Measurements from ENCODE around the gene DKK2. TPM values are rescaled to one million over a fixed set of nuclear protein-coding genes. Genes with fewer than 3 reads are reported as not detected.
A peak's percentile ranks its signal among the peaks of the same experiment; 100 is the strongest.

Gene DKK2
- total RNA-seq, 1 experiment from 2014 or later, result 4.4 TPM

- peak; percentile 52 for DNase-seq (ENCODE audit: low read depth, low spot score)
These were observed 1.8 kb downstream of the DKK2 start for GRCh38 chr4:107034091-107034995.

GRCh38 chr4:107027379-107027778 is 8.7 kb downstream of the DKK2 start:
- in situ Hi-C loops (cut with HindIII; ENCODE audit: low pct_unique_long_range_greater_than_20kb, low sequenced_read_pairs), result no loop called here
- no peak for DNase-seq (ENCODE audit: low read depth, low spot score)

More at GRCh38 chr4:107034091-107034995, 1.8 kb downstream of the DKK2 start:
- in situ Hi-C loops (cut with HindIII; ENCODE audit: low pct_unique_long_range_greater_than_20kb, low sequenced_read_pairs), result no loop called here

- in situ Hi-C loops (cut with HindIII; ENCODE audit: low pct_unique_long_range_greater_than_20kb, low sequenced_read_pairs), result no loop called here
- DNase-seq (ENCODE audit: low read depth, low spot score), result no peak
These were observed 17.8 kb downstream of the DKK2 start for GRCh38 chr4:107018344-107018735.

GRCh38 chr4:107017443-107018343 is 18.4 kb downstream of the DKK2 start:
- in situ Hi-C loops (cut with HindIII; ENCODE audit: low pct_unique_long_range_greater_than_20kb, low sequenced_read_pairs), result no loop called here
- no peak for DNase-seq (ENCODE audit: low read depth, low spot score)

- DNase-seq (ENCODE audit: low read depth, low spot score), result no peak
- in situ Hi-C loops (cut with HindIII; ENCODE audit: low pct_unique_long_range_greater_than_20kb, low sequenced_read_pairs), result no loop called here
These were observed 24.8 kb downstream of the DKK2 start for GRCh38 chr4:107011312-107011711.

GRCh38 chr4:107009196-107009968 is 26.7 kb downstream of the DKK2 start:
- in situ Hi-C loops (cut with HindIII; ENCODE audit: low pct_unique_long_range_greater_than_20kb, low sequenced_read_pairs), result no loop called here
- DNase-seq (ENCODE audit: low read depth, low spot score), result no peak

- in situ Hi-C loops (cut with HindIII; ENCODE audit: low pct_unique_long_range_greater_than_20kb, low sequenced_read_pairs), result no loop called here
- no peak for DNase-seq (ENCODE audit: low read depth, low spot score)
These were observed 28.0 kb downstream of the DKK2 start for GRCh38 chr4:107008115-107008514.

GRCh38 chr4:107006218-107006617 is 29.9 kb downstream of the DKK2 start:
- in situ Hi-C loops (cut with HindIII; ENCODE audit: low pct_unique_long_range_greater_than_20kb, low sequenced_read_pairs), result no loop called here
- no peak for DNase-seq (ENCODE audit: low read depth, low spot score)

GRCh38 chr4:106996490-106996889 is 39.6 kb downstream of the DKK2 start:
- in situ Hi-C loops (cut with HindIII; ENCODE audit: low pct_unique_long_range_greater_than_20kb, low sequenced_read_pairs), result no loop called here
- DNase-seq (ENCODE audit: low read depth, low spot score), result no peak

GRCh38 chr4:106993827-106994226 is 42.3 kb downstream of the DKK2 start:
- DNase-seq (ENCODE audit: low read depth, low spot score), result no peak
- in situ Hi-C loops (cut with HindIII; ENCODE audit: low pct_unique_long_range_greater_than_20kb, low sequenced_read_pairs), result no loop called here

- no peak for DNase-seq (ENCODE audit: low read depth, low spot score)
- in situ Hi-C loops (cut with HindIII; ENCODE audit: low pct_unique_long_range_greater_than_20kb, low sequenced_read_pairs), result no loop called here
These were observed 48.8 kb downstream of the DKK2 start for GRCh38 chr4:106987311-106987710.

GRCh38 chr4:106986486-106986885 is 49.6 kb downstream of the DKK2 start:
- in situ Hi-C loops (cut with HindIII; ENCODE audit: low pct_unique_long_range_greater_than_20kb, low sequenced_read_pairs), result no loop called here
- peak; percentile 35 for DNase-seq (ENCODE audit: low read depth, low spot score)

GRCh38 chr4:106985830-106986229 is 50.3 kb downstream of the DKK2 start:
- DNase-seq (ENCODE audit: low read depth, low spot score), result no peak
- in situ Hi-C loops (cut with HindIII; ENCODE audit: low pct_unique_long_range_greater_than_20kb, low sequenced_read_pairs), result no loop called here

GRCh38 chr4:106982711-106983211 is 53.4 kb downstream of the DKK2 start:
- in situ Hi-C loops (cut with HindIII; ENCODE audit: low pct_unique_long_range_greater_than_20kb, low sequenced_read_pairs), result no loop called here

GRCh38 chr4:106981431-106981830 is 54.7 kb downstream of the DKK2 start:
- no peak for DNase-seq (ENCODE audit: low read depth, low spot score)
- in situ Hi-C loops (cut with HindIII; ENCODE audit: low pct_unique_long_range_greater_than_20kb, low sequenced_read_pairs), result no loop called here

More at GRCh38 chr4:106982711-106983211, 53.4 kb downstream of the DKK2 start:
- no peak for DNase-seq (ENCODE audit: low read depth, low spot score)

- in situ Hi-C loops (cut with HindIII; ENCODE audit: low pct_unique_long_range_greater_than_20kb, low sequenced_read_pairs), result no loop called here
- DNase-seq (ENCODE audit: low read depth, low spot score), result no peak
These were observed 56.6 kb downstream of the DKK2 start for GRCh38 chr4:106979476-106979875.

GRCh38 chr4:106978046-106978774 is 57.9 kb downstream of the DKK2 start:
- in situ Hi-C loops (cut with HindIII; ENCODE audit: low pct_unique_long_range_greater_than_20kb, low sequenced_read_pairs), result no loop called here
- DNase-seq (ENCODE audit: low read depth, low spot score), result no peak
